Kidney glomerular epithelial cell (primary cell): ENCODE results near the gene CHL1.

Experiments used
- DNase-seq: peaks from one replicate; lab custom pipeline; 2025; lab: John Stamatoyannopoulos, UW

CHL1 gene

DNA sequence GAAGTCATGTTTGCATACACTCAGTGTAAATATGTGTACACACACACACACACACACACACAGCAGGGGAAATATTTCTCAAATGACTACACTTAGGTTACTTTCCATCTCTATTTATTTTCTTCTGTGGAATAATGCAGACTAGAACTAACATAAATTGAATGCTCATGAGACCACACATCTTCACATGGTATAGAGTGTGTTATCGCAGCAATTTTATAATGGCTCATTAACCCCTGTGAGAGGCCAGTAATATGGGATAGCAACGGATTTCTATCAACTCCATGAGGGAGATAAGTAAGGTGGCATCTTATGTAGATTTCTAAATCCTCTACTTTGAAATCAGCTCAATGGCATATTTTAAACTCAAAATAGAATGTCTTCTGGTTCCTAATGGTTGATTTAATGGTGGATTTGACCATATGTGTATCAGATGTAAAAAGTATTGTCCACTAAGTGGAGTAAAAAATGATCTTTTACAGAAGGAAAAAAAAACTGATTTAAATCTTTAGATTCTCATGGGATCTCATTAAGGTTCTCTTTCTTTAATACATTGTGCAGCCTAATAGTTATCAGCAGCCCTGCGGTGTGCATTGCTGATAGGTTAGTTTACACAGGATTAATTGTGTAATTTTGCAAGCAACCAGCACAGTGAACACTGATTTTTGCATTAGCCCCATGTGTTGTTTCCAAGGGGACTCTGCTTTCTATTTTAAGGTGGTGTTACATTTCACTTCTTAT, 32.0 kb downstream of the CHL1 start:
- DNase-seq, result no peak

DNA sequence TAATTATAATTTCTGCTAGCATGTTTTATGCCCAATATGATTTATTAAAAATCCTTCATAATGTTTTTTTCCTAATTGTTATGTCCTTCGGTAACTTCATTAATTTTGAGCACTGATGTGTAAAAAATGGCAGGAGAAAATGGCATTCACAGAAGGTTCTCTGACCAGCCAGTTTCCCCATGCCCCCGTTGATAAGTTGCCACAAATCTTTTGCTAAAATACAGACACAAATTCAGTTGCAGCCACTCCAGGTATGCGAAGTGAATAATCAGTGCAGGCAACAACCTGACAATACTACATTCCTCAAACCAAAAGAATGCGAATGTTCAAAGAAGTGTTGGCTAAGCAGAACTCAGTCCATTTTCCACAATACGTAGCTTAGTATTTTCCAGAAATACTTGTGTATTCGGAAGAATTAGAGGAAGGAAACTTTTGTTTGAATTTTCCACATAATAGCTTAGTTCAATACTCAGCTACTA, 32.7 kb downstream of the CHL1 start:
- no peak for DNase-seq

DNA sequence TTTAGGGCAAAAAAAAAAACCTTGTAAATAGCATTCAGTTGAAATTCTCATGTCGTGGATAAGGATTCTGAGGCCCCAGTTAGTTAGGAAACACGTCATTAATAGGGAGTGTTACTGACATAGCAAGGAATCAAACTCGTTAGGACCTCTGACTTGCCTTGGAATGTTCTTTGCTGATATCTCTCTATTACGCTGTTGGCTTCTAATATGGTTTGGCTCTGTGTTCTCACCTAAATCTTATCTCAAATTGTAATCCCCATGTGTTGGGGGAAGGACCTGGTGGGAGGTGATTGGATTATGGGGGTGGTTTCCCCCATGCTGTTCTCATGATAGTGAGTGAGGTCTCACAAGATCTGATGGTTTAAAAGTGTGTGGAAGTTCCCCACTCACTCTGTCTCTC, 40.3 kb downstream of the CHL1 start:
- no peak for DNase-seq

DNA sequence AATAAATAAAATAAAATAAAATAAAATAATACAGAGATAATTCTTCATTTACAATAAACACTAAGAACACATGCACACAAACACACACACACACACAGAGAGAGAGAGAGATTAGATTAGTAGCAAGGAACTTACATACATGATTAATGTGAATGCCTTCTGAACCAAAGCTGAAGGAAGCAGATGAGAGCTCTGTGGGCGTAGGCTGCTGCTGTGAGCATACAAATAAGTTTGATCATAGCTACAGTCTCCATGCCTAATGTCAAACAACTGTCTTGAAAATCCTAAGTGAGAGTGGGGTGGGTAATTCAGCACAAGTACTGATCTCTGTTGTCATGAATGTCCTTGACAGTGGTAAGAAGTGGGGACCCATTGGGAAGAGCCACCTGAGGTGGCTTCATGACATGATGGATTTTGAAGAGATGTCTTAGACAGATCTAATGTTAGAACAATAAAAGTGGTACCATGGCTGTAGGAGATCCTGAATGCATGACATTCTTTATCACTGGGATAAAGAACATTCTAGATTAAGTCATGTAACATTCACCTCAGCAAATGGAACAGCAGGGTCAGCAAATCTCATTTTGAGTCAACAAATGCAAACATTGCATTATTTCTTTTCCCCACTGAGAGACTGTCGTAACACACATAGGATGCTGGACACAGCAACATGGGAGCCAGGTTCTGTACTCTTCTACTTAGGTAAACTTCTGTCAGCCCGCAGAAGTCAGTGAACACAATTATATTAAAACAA, 46.2 kb downstream of the CHL1 start:
- no peak for DNase-seq

DNA sequence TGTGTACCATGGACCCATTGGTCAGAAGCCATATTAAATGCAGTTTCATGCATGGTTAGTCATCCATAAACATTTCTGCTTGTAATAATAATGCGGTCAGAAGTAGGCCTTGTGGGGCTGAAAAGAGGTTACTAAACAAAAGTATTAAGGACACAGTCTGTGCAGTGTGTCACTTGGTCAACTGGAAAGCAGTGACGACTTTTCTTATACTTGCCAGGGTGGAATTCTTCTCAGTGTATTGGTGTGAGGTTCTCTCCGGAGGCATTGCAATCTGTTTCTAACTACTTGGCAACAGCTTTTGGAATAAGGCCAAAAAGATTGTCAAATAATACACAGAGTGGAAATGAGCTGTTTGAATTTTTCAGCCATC, 46.8 kb downstream of the CHL1 start:
- peak; percentile 50 for DNase-seq

DNA sequence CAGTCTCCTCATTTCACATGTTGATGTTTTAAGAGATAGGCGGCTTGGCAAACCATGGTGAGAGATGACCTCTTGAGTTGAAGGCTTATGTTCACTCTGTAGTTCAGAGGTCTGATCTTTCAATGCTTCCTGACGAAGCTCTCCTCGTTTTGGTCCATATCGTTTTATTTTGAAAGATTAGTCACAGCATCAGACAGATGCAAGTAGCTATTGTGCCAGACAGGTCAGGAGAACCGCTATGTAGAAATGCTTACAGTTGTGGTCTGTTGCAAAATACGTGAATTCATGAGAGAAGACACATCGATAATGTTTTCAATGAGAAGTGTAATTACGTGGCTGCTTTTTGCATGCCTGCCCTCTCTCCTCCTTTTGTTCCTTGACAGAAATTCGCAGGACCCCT, 47.5 kb downstream of the CHL1 start:
- DNase-seq, result no peak

DNA sequence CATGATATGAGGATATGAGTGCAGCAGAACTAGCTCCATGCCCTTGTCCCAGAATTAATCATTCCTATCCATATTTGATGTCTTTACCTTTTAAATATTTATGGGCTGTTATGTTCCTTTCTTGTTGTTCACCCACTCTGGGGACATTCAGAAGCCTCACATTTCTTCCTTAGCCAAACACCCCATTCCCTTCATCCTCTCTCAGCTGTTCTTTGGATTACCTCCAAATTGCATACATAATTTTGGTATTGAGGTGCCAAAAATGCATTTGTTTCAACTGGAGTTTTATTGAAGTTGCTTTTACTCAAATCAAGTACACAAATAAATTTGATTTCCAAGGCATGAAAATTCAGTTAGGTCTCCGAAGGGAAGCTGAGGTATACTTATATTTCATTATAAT, 51.4 kb downstream of the CHL1 start:
- DNase-seq, result no peak

DNA sequence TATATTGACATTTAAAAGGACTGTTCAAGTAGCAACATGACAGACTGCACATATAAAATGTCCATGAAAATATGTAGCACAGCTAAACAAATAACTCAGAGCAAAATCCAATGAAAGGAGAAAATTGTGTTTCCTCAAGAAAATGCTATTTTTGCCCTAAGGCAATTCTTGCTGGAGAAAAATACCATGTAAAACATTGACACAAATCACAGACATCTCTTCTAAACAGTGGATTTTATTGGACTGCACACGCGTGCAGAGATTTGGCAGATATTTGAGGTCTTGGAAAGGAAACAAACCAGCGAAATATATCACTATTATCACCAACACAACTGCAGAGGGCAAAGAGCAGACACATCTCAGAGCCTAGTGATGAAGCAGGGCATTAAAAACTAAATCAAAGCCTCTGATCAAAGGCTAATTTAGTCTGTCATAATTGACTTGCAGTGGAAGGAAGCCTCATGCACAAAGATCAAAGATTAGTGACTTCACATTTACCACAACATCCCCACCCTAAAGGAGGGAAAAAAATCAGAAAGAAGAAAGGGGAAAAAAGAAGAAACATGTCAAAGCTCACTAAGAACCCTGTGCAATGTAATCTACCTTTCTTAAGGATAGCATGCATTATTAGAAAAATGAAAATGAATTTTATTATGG, 52.4 kb downstream of the CHL1 start:
- no peak for DNase-seq

DNA sequence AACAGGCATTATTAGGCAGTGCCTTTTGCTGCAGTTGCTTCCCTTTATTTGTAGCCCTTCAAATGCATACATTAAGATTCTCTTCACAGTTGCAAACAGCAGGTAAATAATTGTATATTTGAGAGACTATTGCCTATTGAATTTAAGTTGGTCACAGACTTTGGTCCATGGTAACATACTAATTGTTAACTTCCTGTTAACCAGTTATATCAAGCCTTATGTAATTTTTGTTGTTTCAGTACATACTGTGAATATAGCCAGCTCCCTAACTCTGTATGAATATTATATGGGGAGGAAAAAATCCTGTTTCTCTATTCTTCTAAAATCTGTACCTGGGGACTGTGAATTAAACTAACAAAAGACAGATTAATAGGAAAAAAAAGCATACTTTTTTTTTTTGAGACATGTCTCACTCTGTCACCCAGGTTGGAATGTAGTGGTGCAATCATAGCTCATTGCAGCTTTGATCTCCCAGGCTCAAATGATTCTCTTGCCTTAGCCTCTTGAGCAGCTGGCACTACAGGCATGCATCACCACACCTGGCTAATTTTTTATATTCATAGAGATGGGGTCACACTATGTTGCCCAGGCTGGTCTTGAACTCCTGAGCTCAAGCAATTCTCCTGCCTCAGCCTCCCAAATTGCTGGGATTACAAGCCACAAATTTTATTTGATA, 53.2 kb downstream of the CHL1 start:
- no peak for DNase-seq

DNA sequence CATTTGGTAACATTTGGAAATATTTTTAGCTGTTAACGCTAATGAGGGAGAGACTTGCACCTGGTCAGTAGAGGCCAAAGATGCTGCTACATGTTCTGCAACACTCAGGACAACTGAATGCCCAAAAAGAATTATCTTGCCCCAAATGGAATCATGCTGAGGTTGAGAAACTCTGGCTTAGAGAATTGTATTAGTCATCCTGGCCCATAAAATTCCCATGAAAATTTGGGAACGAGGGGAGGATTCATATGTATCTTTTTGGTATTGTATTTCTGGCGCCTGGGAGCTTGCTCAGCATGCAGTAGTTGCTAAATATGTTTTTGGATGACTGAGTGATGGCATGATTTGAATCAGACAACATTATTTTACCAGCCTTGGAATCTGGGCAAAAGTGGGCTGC, 59.9 kb downstream of the CHL1 start:
- DNase-seq, result no peak

DNA sequence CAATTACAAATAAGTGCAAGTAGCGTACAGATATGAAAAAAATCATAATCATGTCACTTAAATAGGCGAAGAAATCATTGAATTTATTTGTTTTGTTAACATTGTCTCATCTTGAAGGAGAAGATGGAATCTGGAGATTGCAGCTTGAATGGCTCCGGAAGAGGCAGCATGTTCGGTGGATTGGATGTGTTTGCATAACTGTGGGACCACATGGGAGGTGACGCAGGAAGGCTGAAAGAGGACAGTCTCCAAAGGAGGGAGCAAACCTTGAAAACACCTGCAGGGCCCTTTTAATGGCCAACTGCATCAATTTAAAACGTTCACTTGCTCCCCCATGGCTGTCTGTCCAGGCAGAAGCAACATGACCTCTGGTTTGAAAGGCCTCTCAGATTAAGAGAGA, 61.3 kb downstream of the CHL1 start:
- no peak for DNase-seq

DNA sequence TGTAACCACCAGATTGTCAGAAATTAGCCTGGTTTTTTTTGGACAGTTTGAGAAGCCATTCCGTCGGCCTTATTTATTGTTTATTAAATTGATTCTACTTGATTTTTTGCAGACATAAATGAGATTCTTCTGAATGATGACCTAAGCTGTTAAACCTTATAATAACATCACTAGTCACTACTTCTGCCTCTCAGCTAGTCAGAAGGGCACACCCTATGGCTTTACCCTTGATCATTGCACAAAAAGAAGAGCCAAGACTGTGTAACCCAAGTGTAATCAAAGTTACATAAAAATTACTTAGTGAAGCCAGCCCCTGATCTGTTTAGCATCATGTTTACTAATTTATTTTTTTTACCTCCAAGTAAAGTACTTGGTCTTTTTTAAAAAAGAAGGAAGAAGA, 64.3 kb downstream of the CHL1 start:
- DNase-seq, result no peak

DNA sequence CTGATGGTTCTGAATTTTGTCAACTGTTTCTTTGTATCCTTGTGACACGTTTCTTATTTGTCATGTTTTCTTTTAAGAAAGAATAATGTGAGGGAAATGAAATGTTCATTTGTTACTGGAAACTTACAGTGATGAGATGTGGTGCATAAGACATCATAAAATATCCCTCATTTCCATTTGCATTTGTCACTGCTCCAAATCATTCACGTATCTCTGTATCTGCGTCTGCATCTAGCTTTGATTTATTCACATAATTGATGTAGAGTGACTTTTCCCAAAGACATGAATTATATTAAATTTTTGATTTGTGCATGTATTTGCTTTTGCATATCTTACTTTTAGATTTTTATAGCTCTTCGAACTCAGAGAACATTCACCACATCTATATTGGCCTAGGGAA, 66.8 kb downstream of the CHL1 start:
- DNase-seq, result no peak

DNA sequence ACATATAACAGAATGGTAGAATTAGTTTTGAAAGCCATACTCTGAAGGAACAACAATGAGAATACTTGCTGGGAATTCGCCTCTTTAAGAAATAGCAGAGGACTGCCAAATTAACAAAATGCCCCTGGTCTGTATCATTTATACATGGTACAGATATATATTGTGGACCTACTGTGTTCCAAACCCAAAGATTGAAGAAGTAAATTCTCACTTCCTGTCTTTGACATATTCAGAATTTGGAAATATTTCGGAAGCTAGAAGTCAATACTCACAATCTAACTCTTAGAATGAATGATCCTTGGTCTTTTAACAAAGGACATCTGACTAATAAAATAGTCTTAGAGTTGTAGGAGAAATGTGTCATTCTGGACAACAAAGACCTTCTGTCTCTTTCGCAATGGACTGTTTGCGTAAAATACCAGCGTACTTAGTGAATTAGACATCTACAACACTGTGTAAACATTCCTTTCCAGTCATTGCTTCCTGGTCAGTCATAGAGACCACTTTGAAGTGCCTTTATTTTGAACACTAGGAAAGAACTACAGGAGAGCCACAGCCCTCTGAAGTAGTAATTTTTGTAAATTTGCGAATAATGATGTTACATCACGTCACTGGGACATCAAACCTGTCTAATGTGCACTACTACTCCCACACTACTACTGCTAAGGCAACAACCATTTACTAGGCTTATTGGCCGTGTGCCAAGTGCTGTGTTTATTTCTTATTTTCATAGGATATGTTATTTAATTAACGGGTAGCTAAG, 68.0 kb downstream of the CHL1 start:
- DNase-seq, result peak; percentile 50

DNA sequence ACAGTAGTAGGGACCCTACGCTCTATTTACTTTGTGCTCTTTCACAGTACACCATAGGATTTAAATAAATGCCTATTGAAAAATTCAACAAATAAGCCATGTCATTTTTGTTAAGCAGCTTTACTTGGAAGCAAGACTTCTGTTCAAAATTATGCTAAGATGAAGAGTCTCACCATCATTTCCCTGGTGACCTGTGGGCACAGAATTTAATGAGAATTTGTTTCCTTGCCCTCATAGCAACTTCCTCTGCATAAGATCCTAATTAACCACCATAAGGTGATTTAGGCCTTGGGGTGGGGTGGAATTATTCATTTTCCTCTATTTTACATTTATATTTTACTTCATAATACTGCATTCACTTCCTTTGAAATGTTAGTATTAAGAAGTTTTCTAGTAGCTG, 70.5 kb downstream of the CHL1 start:
- DNase-seq, result no peak

DNA sequence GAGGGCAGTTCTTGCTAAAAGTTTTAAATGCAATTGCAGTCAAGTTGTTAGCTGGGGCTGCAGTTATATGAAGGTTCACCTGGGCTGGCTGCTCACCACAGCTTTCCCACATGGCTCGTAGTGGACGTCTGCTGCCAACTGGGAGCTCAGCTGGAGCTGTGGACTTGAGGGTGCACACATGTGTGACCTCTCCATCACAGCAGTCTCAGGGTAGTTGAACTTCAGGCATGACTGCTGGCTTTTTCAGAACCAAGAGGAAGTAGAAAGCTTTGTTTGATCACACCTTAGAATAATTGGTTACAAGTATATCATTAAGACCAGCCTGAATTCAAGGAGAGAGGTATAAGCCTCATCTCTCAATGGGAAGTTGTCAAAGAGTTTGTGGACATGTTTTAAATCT, 74.1 kb downstream of the CHL1 start:
- no peak for DNase-seq

DNA sequence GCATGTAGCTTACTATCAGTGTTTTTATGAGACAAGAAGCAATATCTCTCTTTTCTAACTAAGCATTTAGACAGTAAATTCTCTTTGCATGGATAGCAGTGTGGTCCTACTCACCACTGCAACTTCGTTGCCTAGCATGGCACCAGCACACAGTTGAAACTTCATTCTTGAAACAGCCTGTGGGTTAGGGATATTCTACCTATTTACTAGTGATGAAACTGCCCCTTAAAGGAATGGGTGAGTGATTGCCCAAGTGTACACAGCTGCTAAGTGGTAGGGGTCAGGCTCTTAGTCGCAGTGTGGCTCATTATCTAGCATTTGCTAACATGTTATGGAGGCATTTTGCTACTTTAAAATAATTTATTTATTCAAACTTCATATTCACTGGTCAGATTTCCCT, 78.4 kb downstream of the CHL1 start:
- DNase-seq, result no peak

DNA sequence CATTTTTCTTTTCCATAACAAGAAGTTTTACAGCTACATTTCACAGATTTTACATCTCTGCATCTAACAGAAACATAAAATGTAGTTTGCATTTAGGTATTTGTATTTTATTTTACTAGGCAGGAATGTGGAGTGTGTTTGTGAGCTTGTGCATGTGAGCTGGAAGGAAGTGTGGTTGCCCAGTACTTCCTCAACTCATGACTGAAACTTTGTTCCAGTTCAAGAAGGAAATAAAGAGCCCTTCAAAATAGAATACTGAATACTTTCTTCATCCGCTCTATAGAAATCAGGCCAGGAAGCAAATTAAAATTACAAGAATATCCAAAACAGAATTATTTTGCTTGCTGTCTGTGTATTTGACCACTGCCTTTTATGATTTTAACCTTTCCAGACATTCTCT, 81.3 kb downstream of the CHL1 start:
- DNase-seq, result no peak

DNA sequence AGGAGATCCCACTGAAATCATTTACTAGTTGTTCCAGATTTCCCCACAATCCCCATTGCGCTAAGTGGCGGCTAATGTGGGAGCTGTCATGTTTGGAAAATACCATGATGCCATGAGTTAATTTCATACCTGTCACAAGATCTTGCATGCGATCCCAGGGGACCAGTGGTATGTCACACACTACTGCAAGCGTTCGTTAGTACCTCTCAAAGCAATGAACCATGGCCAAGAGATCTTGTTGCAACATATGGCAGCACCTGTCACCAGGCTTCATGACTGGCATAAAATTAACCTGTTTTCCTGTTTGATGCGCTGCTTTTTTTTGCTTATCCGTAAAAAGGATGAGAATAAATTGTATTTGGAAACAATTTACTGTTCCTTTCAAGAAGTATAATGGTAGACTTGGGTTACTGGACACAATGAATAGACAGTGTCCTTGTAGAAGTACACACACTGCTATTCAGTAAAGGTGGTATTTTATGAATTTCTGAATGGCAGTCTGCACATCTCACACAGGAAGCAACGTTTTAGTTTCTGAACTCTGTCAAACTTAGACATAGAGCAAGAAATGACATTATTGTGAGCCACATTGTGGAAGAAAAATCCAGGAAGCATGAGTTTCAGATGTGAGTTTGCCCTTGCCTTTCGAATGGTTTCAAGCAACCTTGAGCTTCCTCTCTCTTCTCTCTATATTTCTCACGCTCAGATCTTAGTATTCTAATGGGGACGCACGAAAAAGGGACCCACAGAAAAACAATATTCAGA, 81.9 kb downstream of the CHL1 start:
- no peak for DNase-seq

DNA sequence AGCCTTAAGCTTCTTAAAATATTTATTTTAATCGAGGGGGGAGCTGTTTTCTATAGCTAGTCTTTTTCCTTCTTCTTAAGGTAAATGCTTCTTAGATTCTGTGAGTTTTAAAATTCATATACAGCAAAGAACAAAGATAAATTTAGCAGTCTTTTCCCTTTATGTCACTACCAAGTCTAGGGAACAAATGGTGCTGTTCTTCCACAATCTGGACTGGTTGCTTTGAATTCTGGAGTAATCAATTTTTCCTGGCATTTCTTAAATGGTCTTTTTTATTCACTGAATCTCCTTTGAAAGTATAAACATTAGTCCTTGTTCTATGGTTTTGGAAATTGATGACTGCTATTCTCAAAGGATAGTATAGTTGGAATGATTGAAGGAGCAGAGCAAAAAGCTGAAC, 82.8 kb downstream of the CHL1 start:
- DNase-seq, result no peak

DNA sequence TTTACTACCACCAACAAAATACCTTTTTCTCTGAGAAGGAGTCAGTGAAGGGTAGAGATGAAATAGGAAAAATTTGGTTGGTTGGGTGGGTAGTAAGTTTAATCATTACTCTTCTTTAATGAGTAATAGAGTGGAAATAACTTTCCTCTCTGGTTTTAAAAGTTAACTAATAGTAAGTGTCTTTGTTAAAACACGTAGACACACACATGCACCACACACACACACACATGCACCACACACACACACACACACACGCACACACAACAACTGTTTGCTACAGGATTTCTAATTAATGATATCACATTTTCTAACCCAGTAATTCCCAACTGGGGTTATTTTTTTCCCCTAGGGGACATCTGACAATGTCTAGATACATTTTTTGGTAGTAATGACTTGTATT, 84.1 kb downstream of the CHL1 start:
- DNase-seq, result no peak
